HepG2 (cell line): ENCODE results near the gene TLR5. TPM values are rescaled to one million over a fixed set of nuclear protein-coding genes. Genes with fewer than 3 reads are reported as not detected.

Experiments
- ATAC-seq: fragments of 200-7000 bp; cut with Tn5 transposase; 3 replicates; pipeline ENCODE4 v1.9.1; 2020; ENCODE audit warnings: mild to moderate bottlenecking, moderate library complexity
- BruUV-seq: library from RNA; stranded (reverse); fragments of 400-500 nt; replicated peaks from 2 replicates; lab custom pipeline; 2021; lab: Mats Ljungman, UMichigan
- CTCF ChIA-PET: fragments of 300-600 bp; formaldehyde crosslinking; extraction: SDS; loops from one replicate; lab custom pipeline; 2021; ENCODE audit warnings: low total read pairs, inconsistent platforms, low intra/inter-chr PET ratio; lab: Yijun Ruan, JAX
- POLR2A ChIA-PET: fragments of 350-600 bp; sonication (Branson Sonifier 250); formaldehyde crosslinking; loops from one replicate; lab custom pipeline; 2020; ENCODE audit warnings: antibody characterized with exemption, inconsistent platforms; lab: Yijun Ruan, JAX
- DNase-seq: peaks from one replicate; pipeline ENCODE4 v3.0.0-alpha.2; 2015; ENCODE audit warnings: low spot score
- FAIRE-seq: peaks from 3 replicates; lab custom pipeline; 2011; peaks lifted over from hg19 to GRCh38; lab: Jason Lieb, UNC
- H2AFZ ChIP-seq: one replicate; pipeline ENCODE4 v1.6.1; 2011; ENCODE audit warnings: low read length, inconsistent platforms
- H3K27ac ChIP-seq: fragments of 300-600 bp; 3 replicates; pipeline ENCODE4 v1.8.0; 2011; ENCODE audit warnings: mixed run types, mild to moderate bottlenecking, mixed read lengths, low read length, inconsistent platforms; ENCODE audit not compliant: insufficient read depth; ENCODE audit errors: extremely low read length
- H3K27me3 ChIP-seq, 2 experiments: fragments of 200-600 bp in 1 of 2; 2 replicates in 1 of 2; 3 replicates in 1 of 2; pipeline versions ENCODE4 v1.6.0 to v1.8.0; 2011; ENCODE audit warnings: low read length in 2 of 2, mild to moderate bottlenecking in 2 of 2, moderate library complexity in 2 of 2, inconsistent platforms in 1 of 2; ENCODE audit not compliant: insufficient read depth in 2 of 2, control insufficient read depth in 1 of 2
- H3K36me3 ChIP-seq, 2 experiments: fragments of 200-600 bp in 1 of 2; replicated peaks in 1 of 2; 2 replicates in 1 of 2; 3 replicates in 1 of 2; pipeline versions ENCODE4 v1.5.1 to v1.8.0; 2011; ENCODE audit warnings: low read length in 2 of 2, inconsistent platforms in 1 of 2; ENCODE audit not compliant: insufficient read depth in 2 of 2, control insufficient read depth in 1 of 2
- H3K4me1 ChIP-seq: 2 replicates; pipeline ENCODE4 v1.5.1; 2012; ENCODE audit warnings: low read length, inconsistent platforms; ENCODE audit not compliant: insufficient read depth
- H3K4me2 ChIP-seq: 2 replicates; pipeline ENCODE4 v1.6.0; 2011; ENCODE audit warnings: low read depth, low read length, inconsistent platforms
- H3K4me3 ChIP-seq, 3 experiments: fragments of 200-600 bp in 1 of 3; sonication (generic), shearing (Covaris generic) in 1 of 3; replicated peaks in 1 of 3; 2 replicates each; pipeline ENCODE4 v1.5.1; 2011 to 2016; ENCODE audit warnings: low read length in 3 of 3, inconsistent platforms in 2 of 3, low read depth in 2 of 3, mild to moderate bottlenecking in 2 of 3, control low read depth in 1 of 3, mixed read lengths in 1 of 3; ENCODE audit not compliant: insufficient read depth in 1 of 3
- H3K79me2 ChIP-seq: one replicate; pipeline ENCODE4 v1.6.1; 2011; ENCODE audit warnings: low read length, inconsistent platforms; ENCODE audit not compliant: insufficient read depth
- H3K9ac ChIP-seq: 2 replicates; pipeline ENCODE4 v1.6.0; 2011; ENCODE audit warnings: mild to moderate bottlenecking, low read depth, low read length, inconsistent platforms; ENCODE audit not compliant: insufficient read depth
- H3K9me3 ChIP-seq: 2 replicates; pipeline ENCODE4 v1.5.1; 2012; ENCODE audit warnings: mild to moderate bottlenecking, low read length
- H4K20me1 ChIP-seq: 2 replicates; pipeline ENCODE4 v1.6.0; 2011; ENCODE audit warnings: inconsistent platforms, mild to moderate bottlenecking, low read length, moderate library complexity; ENCODE audit not compliant: insufficient read depth
- ATF7 ChIP-seq, 2 experiments: fragments of 450-650 bp in 1 of 2; sonication (generic) in 1 of 2; formaldehyde crosslinking in 1 of 2; IDR thresholded peaks; 2 replicates each; pipeline versions ENCODE4 v1.4.0 to v1.6.1; 2016 to 2020; ENCODE audit warnings: antibody characterized with exemption in 1 of 2, mild to moderate bottlenecking in 1 of 2, missing genetic modification reagents in 1 of 2
- DMAP1 ChIP-seq: IDR thresholded peaks from 2 replicates; pipeline ENCODE4 v1.6.1; 2016
- DR1 ChIP-seq: sonication (generic); formaldehyde crosslinking; IDR thresholded peaks from 2 replicates; pipeline ENCODE4 v1.8.0; 2021; ENCODE audit warnings: mild to moderate bottlenecking, missing genetic modification reagents, inconsistent platforms
- HIVEP1 ChIP-seq: sonication (generic); formaldehyde crosslinking; IDR thresholded peaks from 2 replicates; pipeline ENCODE4 v1.4.0; 2020; ENCODE audit warnings: mild to moderate bottlenecking, missing genetic modification reagents
- IRX3 ChIP-seq: sonication (generic); formaldehyde crosslinking; IDR thresholded peaks from 2 replicates; pipeline ENCODE4 v1.8.1; 2023; ENCODE audit warnings: mild to moderate bottlenecking, low read depth, missing genetic modification reagents, borderline replicate concordance
- KLF11 ChIP-seq: IDR thresholded peaks from 2 replicates; pipeline ENCODE4 v1.6.1; 2016; ENCODE audit warnings: missing compliant biosample characterization
- NFIC ChIP-seq: IDR thresholded peaks from 2 replicates; pipeline ENCODE4 v1.6.1; 2012; ENCODE audit warnings: mild to moderate bottlenecking, low read length, inconsistent platforms
- NFYC ChIP-seq: IDR thresholded peaks from 2 replicates; pipeline ENCODE4 v1.6.1; 2016; ENCODE audit warnings: missing genetic modification reagents, missing compliant biosample characterization
- PLRG1 ChIP-seq: fragments of 450-650 bp; conservative IDR thresholded peaks from 2 replicates; pipeline ENCODE4 v1.6.1; 2016
- TBX3 ChIP-seq: fragments of 450-650 bp; IDR thresholded peaks from 2 replicates; pipeline ENCODE4 v1.6.1; 2017; ENCODE audit warnings: antibody characterized with exemption, mild to moderate bottlenecking, inconsistent platforms, borderline replicate concordance
- U2AF2 ChIP-seq: fragments of 200-400 bp; formaldehyde crosslinking; IDR thresholded peaks from 2 replicates; pipeline ENCODE4 v1.6.1; 2017; ENCODE audit warnings: low read depth, mild to moderate bottlenecking, low read length
- UBTF ChIP-seq: sonication (generic); formaldehyde crosslinking; IDR thresholded peaks from 2 replicates; pipeline ENCODE4 v1.4.0; 2020; ENCODE audit warnings: mild to moderate bottlenecking, missing genetic modification reagents
- ZMYM3 ChIP-seq: sonication (generic); formaldehyde crosslinking; IDR thresholded peaks from 2 replicates; pipeline ENCODE4 v1.5.1; 2020; ENCODE audit warnings: mild to moderate bottlenecking, missing genetic modification reagents
- ZNF607 ChIP-seq: sonication (generic); formaldehyde crosslinking; IDR thresholded peaks from 2 replicates; pipeline ENCODE4 v1.5.1; 2020; ENCODE audit warnings: missing genetic modification reagents, mild to moderate bottlenecking, borderline replicate concordance
- ZSCAN22 ChIP-seq: sonication (generic); formaldehyde crosslinking; IDR thresholded peaks from 2 replicates; pipeline ENCODE4 v1.4.0; 2020; ENCODE audit warnings: mild to moderate bottlenecking, missing genetic modification reagents
- WGBS: methylation state at CpG from one replicate; pipeline ENCODE4 v1.1.6; 2017; ENCODE audit warnings: low lambda C conversion rate; 5-methylcytosine and 5-hydroxymethylcytosine counted together
- in situ Hi-C: cut with HindIII; loops from 2 replicates; pipeline ENCODE4 v1.10.0; 2017; ENCODE audit warnings: low pct_unique_long_range_greater_than_20kb; ENCODE audit not compliant: extremely low pct_ligation_motif_present
- intact Hi-C: fragments of 100-400 bp; cut with micrococcal nuclease; formaldehyde crosslinking; loops from one replicate; pipeline ENCODE4 v1.10.0; 2022; ENCODE audit not compliant: unreplicated experiment
- polyA plus RNA-seq, 8 experiments: library from polyadenylated mRNA; depleted of rRNA in 3 of 8; stranded (reverse) in 7 of 8; unstranded in 1 of 8; fragments of >200 nt; fragmentation: Illumina TruSeq in 4 of 8; extraction: Trizol in 4 of 8; gene quantifications; 2 replicates each; pipeline versions ENCODE4 v1.2.1 to v1.2.3, GENCODE V29; 2011 to 2016; ENCODE audit warnings: low read depth in 4 of 8, missing spikeins in 1 of 8, mixed read lengths in 1 of 8; ENCODE audit not compliant: insufficient read depth in 1 of 8
- total RNA-seq, 5 experiments: library from RNA; depleted of rRNA; stranded (reverse); fragments of >200 nt; fragmentation: Illumina TruSeq; extraction: Trizol; gene quantifications; 2 replicates each; pipeline ENCODE4 v1.2.3, GENCODE V29; 2016; ENCODE audit warnings: low read depth in 1 of 5
- TF ChIP-seq, protein P1 (sequence below): sonication (generic); formaldehyde crosslinking; IDR thresholded peaks from 2 replicates; pipeline ENCODE4 v1.4.0; 2020; ENCODE audit warnings: missing genetic modification reagents

Gene TLR5
- total and polyA plus RNA-seq, 2 of the 13 experiments (the other 11 are each of a cell fraction or from before 2014, with no cell fraction given), result not detected

- TF ChIP-seq, protein P1, sequence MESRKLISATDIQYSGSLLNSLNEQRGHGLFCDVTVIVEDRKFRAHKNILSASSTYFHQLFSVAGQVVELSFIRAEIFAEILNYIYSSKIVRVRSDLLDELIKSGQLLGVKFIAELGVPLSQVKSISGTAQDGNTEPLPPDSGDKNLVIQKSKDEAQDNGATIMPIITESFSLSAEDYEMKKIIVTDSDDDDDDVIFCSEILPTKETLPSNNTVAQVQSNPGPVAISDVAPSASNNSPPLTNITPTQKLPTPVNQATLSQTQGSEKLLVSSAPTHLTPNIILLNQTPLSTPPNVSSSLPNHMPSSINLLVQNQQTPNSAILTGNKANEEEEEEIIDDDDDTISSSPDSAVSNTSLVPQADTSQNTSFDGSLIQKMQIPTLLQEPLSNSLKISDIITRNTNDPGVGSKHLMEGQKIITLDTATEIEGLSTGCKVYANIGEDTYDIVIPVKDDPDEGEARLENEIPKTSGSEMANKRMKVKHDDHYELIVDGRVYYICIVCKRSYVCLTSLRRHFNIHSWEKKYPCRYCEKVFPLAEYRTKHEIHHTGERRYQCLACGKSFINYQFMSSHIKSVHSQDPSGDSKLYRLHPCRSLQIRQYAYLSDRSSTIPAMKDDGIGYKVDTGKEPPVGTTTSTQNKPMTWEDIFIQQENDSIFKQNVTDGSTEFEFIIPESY (CRISPR knock-in tag), result peak; percentile 26; the same call in 1 of the 2 replicates
- TF ChIP-seq TBX3 (no peak), DR1 (peak; percentile 55; the same call in 1 of the 2 replicates), KLF11 (no peak), ZNF607 (CRISPR knock-in tag) (no peak), PLRG1 (no peak), ATF7 (IDR thresholded peaks at IDR 0.05) (no peak), ATF7 (CRISPR knock-in tag; IDR thresholded peaks at IDR 0.05) (no peak)
- TF ChIP-seq, all 625 proteins: peak for 157
Observed at GRCh38 chr1:223081181-223081994, 61.7 kb downstream of the TLR5 start (continued).

- Histone ChIP-seq H3K4me3 (no peak overlapping the region), H4K20me1 (no peaks in the 10 kb centered on the region), H3K4me1 (no peaks in the 10 kb centered on the region), H3K79me2 (no peaks in the 10 kb centered on the region), H3K27ac (no peak overlapping the region), H3K9me3 (no peaks in the 10 kb centered on the region), H3K4me2 (no peak overlapping the region), H2AFZ (no peak overlapping the region), H3K9ac (no peak overlapping the region), H3K36me3 (no peaks in the 10 kb centered on the region), H3K27me3 (peaks cover 0 to 11% of the 10 kb centered on the region in 2 experiments; a peak in 2 of 5 replicates)
- CTCF ChIA-PET, result no interaction called here
- POLR2A ChIA-PET, result no interaction called here
- intact Hi-C loops, result no loop called here
- in situ Hi-C loops, result loop anchor here (25.0 kb wide), 1 partner anchor 617 kb away; no protein-coding TSS in a partner anchor
- no peak for FAIRE-seq
- WGBS, result 20% methylated on average over 4 of the region's 7 CpGs
- BruUV-seq, result no TSS peak
- no peak for ATAC-seq
- no peak for DNase-seq
- TF ChIP-seq NFYC, result no peak
- no peak for TF ChIP-seq UBTF
- TF ChIP-seq DMAP1, result no peak
- no peak for TF ChIP-seq HIVEP1 (CRISPR knock-in tag)
- no peak for TF ChIP-seq U2AF2
- TF ChIP-seq ZSCAN22, result no peak
- no peak for TF ChIP-seq NFIC
- TF ChIP-seq IRX3, result no peak
- TF ChIP-seq ZMYM3 (CRISPR knock-in tag), result no peak
Observed at GRCh38 chr1:223079498-223079897, 63.5 kb downstream of the TLR5 start.
